Measurements from ENCODE around the gene DUS2.
"Not testable (repeated sequence)": the region's sequence is repeated elsewhere in the genome, so short reads cannot be mapped to it uniquely, and the experiment has no call there.

Gene DUS2

GRCh38 chr16:68022728-68023537 lies at the start of gene DUS2, which contains the start of gene DDX28:
Gene DUS2 (plus strand): TSS chr16:68023284. CDS start chr16:68038024, 14,740 bp downstream.
Gene DDX28 (minus strand): TSS chr16:68023232. CDS start chr16:68023202, 30 bp downstream.
- DNase-seq (ENCODE audit: low read depth in 2 of 2), result peak; percentile 82 to 87

GRCh38 chr16:67975321-67976105 lies 47.6 kb upstream of the DUS2 start:
- no peak for DNase-seq (ENCODE audit: low read depth in 2 of 2)

- DNase-seq (ENCODE audit: low read depth in 2 of 2), result no peak
Measured at GRCh38 chr16:67976205-67976604, 46.9 kb upstream of the DUS2 start.

- DNase-seq (ENCODE audit: low read depth in 2 of 2), result no peak
Measured at GRCh38 chr16:67977005-67977404, 46.1 kb upstream of the DUS2 start.

- DNase-seq (ENCODE audit: low read depth in 2 of 2), result no peak
Measured at GRCh38 chr16:67977469-67978227, 45.4 kb upstream of the DUS2 start.

GRCh38 chr16:67979955-67980678 lies 43.0 kb upstream of the DUS2 start, which contains the start of gene DPEP3:
Gene DPEP3 (minus strand): TSS chr16:67980499. CDS start chr16:67980380, 119 bp downstream.
- no peak for DNase-seq (ENCODE audit: low read depth in 2 of 2)

GRCh38 chr16:67982011-67982696 lies 40.9 kb upstream of the DUS2 start:
- DNase-seq (ENCODE audit: low read depth in 2 of 2), result no peak

GRCh38 chr16:67986949-67987348 lies 36.1 kb upstream of the DUS2 start:
- DNase-seq (ENCODE audit: low read depth in 2 of 2), result no peak

- DNase-seq (ENCODE audit: low read depth in 2 of 2), result no peak
Measured at GRCh38 chr16:67987460-67988160, 35.5 kb upstream of the DUS2 start.

GRCh38 chr16:67988675-67989074 lies 34.4 kb upstream of the DUS2 start:
- DNase-seq (ENCODE audit: low read depth in 2 of 2), result no peak

- no peak for DNase-seq (ENCODE audit: low read depth in 2 of 2)
Measured at GRCh38 chr16:67989322-67990017, 33.6 kb upstream of the DUS2 start.

GRCh38 chr16:67990018-67990386 lies 33.1 kb upstream of the DUS2 start:
- no peak for DNase-seq (ENCODE audit: low read depth in 2 of 2)

- DNase-seq (ENCODE audit: low read depth in 2 of 2), result no peak
Measured at GRCh38 chr16:67992661-67993206, 30.4 kb upstream of the DUS2 start.

GRCh38 chr16:67993207-67994039 lies 29.7 kb upstream of the DUS2 start:
- peak; percentile 78 to 83 for DNase-seq (ENCODE audit: low read depth in 2 of 2)

- DNase-seq (ENCODE audit: low read depth in 2 of 2), result not testable (repeated sequence)
Measured at GRCh38 chr16:67994040-67994408, 29.1 kb upstream of the DUS2 start.

GRCh38 chr16:67995423-67995822 lies 27.7 kb upstream of the DUS2 start:
- DNase-seq (ENCODE audit: low read depth in 2 of 2), result no peak

GRCh38 chr16:67996666-67997065 lies 26.4 kb upstream of the DUS2 start:
- no peak for DNase-seq (ENCODE audit: low read depth in 2 of 2)

GRCh38 chr16:67998231-67998778 lies 24.8 kb upstream of the DUS2 start:
- DNase-seq (ENCODE audit: low read depth in 2 of 2), result not testable (repeated sequence)

Measured in stimulated activated CD8-positive, alpha-beta memory T cell treated with anti-CD3 and anti-CD28 coated beads, Interleukin-15, amount 100 ng/mL, for 48 hours (primary cell).